ENCODE results near the gene ADAMTS9. TPM values are rescaled to one million over a fixed set of nuclear protein-coding genes. Genes with fewer than 3 reads are reported as not detected.

ADAMTS9 gene
- total and polyA plus RNA-seq, 10 of the 15 experiments (the other 5 are each of a cell fraction or from before 2014, with no cell fraction given), result 0.08 TPM; not detected in 9

DNA sequence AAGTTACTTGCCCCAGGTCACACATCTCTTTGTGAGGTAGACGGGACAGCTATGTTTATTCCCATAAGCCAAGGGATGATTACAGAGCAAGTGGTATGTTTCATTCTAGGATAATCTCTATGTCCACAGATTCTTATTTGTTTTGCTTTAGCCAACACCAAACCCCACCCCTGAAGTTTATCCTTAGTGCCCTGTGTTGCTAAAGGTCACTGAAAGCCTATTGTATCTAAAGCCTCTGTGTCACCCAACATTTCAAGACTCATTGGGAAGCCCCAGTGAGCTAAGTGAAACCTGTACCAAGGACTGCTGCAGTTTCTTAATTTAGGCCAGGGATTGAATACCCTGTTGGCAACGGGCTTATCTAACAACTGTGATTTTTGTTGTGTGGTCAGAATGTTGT, 135.6 kb downstream of the ADAMTS9 start:
- SMC1A ChIA-PET (ENCODE audit: uncharacterized antibody, unreplicated experiment), result interaction anchor here (1.5 kb wide), 1 partner anchor 26 kb away, joined by 4 read pairs; no protein-coding TSS in a partner anchor
- Histone ChIP-seq H3K4me1 (ENCODE audit: control insufficient read depth, insufficient read depth, low read length) (no peaks in the 10 kb centered on the region), H3K9ac (ENCODE audit: control insufficient read depth, insufficient read depth, low read length) (no peak overlapping the region), H3K4me3 (no peak overlapping the region), H3K4me2 (ENCODE audit: control insufficient read depth, insufficient read depth) (no peak overlapping the region), H2AFZ (ENCODE audit: control insufficient read depth, low read depth, low read length) (no peak overlapping the region), H3K27ac (ENCODE audit: control insufficient read depth, insufficient read depth) (no peak overlapping the region), H3K9me3 (replicated peaks; ENCODE audit: control insufficient read depth, insufficient read depth, low read length) (no peaks in the 10 kb centered on the region), H4K20me1 (ENCODE audit: control insufficient read depth, insufficient read depth) (no peaks in the 10 kb centered on the region), H3K27me3 (replicated peaks in 1 of 2; ENCODE audit: control insufficient read depth in 2 of 2, insufficient read depth in 2 of 2, low read length in 1 of 2) (peaks cover 0 to 1% of the 10 kb centered on the region in 2 experiments; a peak in 1 of 4 replicates), H3K36me3 (ENCODE audit: control insufficient read depth in 2 of 2, insufficient read depth in 2 of 2, low read length in 1 of 2) (no peaks in the 10 kb centered on the region), H3K79me2 (ENCODE audit: control insufficient read depth, insufficient read depth, low read length) (no peaks in the 10 kb centered on the region)
- CTCF ChIA-PET, result interaction anchor here (1.3 kb wide), 1 partner anchor 18 kb away, joined by 4 read pairs; no protein-coding TSS in a partner anchor
- peak; percentile 32; the same call in 2 of the 3 replicates for ATAC-seq
- no peak for FAIRE-seq
- RAD21 ChIA-PET (ENCODE audit: unreplicated experiment), result interaction anchor here (1.4 kb wide), 1 partner anchor 18 kb away, joined by 3 read pairs; no protein-coding TSS in a partner anchor
- 0% methylated on average over 2 of the region's 2 CpGs for WGBS (ENCODE audit: insufficient coverage, insufficient replicate concordance, low lambda C conversion rate, missing lambda C conversion rate)
- no TSS peak for BruUV-seq (replicated peaks)
- intact Hi-C loops (cut with micrococcal nuclease; ENCODE audit: unreplicated experiment) (no loop called here), in situ Hi-C loops (cut with MboI) (no loop called here)
- no peak for DNase-seq (ENCODE audit: low read depth, low spot score)
- no peak for TF ChIP-seq IKZF1 (conservative IDR thresholded peaks at IDR 0.05)
- POLR2A ChIA-PET, result no interaction called here

DNA sequence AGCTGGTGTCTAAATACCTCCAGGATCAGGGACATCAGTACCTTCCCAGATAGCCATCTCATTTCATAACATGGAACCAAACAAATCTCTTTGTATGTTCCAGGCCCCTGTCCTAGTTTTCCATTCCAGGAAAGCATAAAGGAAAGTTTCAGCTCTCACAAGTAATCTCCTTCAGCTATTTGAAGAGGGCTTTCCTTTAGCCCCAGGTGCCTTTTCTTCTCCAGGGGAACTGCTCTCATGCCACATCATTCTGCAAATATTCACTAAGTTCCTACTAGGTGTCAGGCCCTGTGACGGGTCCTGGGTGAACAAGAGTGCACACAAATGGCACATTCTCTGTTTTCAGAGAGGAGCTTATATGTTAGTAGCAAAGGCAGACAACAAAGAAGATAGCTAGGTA, 136.1 kb downstream of the ADAMTS9 start:
- ChIA-PET RAD21 (ENCODE audit: unreplicated experiment) (interaction anchor here (1.4 kb wide), 1 partner anchor 17 kb away, joined by 3 read pairs; no protein-coding TSS in a partner anchor), POLR2A (no interaction called here), CTCF (interaction anchor here (1.3 kb wide), 1 partner anchor 17 kb away, joined by 4 read pairs; no protein-coding TSS in a partner anchor), SMC1A (ENCODE audit: uncharacterized antibody, unreplicated experiment) (interaction anchor here (1.5 kb wide), 1 partner anchor 26 kb away, joined by 4 read pairs; no protein-coding TSS in a partner anchor)
- no peaks in the 10 kb centered on the region for H3K36me3 ChIP-seq (ENCODE audit: control insufficient read depth in 2 of 2, insufficient read depth in 2 of 2, low read length in 1 of 2)
- no peaks in the 10 kb centered on the region for H3K9me3 ChIP-seq (replicated peaks; ENCODE audit: control insufficient read depth, insufficient read depth, low read length)
- in situ Hi-C loops (cut with MboI), result no loop called here
- no peaks in the 10 kb centered on the region for H3K79me2 ChIP-seq (ENCODE audit: control insufficient read depth, insufficient read depth, low read length)
- 21% methylated on average over 1 of the region's 1 CpG for WGBS (ENCODE audit: insufficient coverage, insufficient replicate concordance, low lambda C conversion rate, missing lambda C conversion rate)
- no TSS peak for BruUV-seq (replicated peaks)
- DNase-seq (ENCODE audit: low read depth, low spot score), result no peak
- no peak overlapping the region for H3K27ac ChIP-seq (ENCODE audit: control insufficient read depth, insufficient read depth)
- TF ChIP-seq, protein P1, sequence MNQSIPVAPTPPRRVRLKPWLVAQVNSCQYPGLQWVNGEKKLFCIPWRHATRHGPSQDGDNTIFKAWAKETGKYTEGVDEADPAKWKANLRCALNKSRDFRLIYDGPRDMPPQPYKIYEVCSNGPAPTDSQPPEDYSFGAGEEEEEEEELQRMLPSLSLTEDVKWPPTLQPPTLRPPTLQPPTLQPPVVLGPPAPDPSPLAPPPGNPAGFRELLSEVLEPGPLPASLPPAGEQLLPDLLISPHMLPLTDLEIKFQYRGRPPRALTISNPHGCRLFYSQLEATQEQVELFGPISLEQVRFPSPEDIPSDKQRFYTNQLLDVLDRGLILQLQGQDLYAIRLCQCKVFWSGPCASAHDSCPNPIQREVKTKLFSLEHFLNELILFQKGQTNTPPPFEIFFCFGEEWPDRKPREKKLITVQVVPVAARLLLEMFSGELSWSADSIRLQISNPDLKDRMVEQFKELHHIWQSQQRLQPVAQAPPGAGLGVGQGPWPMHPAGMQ (IDR thresholded peaks at IDR 0.05; ENCODE audit: borderline replicate concordance), result no peak
- TF ChIP-seq, protein P2, sequence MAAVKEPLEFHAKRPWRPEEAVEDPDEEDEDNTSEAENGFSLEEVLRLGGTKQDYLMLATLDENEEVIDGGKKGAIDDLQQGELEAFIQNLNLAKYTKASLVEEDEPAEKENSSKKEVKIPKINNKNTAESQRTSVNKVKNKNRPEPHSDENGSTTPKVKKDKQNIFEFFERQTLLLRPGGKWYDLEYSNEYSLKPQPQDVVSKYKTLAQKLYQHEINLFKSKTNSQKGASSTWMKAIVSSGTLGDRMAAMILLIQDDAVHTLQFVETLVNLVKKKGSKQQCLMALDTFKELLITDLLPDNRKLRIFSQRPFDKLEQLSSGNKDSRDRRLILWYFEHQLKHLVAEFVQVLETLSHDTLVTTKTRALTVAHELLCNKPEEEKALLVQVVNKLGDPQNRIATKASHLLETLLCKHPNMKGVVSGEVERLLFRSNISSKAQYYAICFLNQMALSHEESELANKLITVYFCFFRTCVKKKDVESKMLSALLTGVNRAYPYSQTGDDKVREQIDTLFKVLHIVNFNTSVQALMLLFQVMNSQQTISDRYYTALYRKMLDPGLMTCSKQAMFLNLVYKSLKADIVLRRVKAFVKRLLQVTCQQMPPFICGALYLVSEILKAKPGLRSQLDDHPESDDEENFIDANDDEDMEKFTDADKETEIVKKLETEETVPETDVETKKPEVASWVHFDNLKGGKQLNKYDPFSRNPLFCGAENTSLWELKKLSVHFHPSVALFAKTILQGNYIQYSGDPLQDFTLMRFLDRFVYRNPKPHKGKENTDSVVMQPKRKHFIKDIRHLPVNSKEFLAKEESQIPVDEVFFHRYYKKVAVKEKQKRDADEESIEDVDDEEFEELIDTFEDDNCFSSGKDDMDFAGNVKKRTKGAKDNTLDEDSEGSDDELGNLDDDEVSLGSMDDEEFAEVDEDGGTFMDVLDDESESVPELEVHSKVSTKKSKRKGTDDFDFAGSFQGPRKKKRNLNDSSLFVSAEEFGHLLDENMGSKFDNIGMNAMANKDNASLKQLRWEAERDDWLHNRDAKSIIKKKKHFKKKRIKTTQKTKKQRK (IDR thresholded peaks at IDR 0.05; ENCODE audit: low read depth, low read length), result no peak
- no peak for TF ChIP-seq ESRRA (IDR thresholded peaks at IDR 0.05; ENCODE audit: low read length)
- TF ChIP-seq SREBF2 (IDR thresholded peaks at IDR 0.05; ENCODE audit: low read length), result no peak
- no peaks in the 10 kb centered on the region for H4K20me1 ChIP-seq (ENCODE audit: control insufficient read depth, insufficient read depth)
- intact Hi-C loops (cut with micrococcal nuclease; ENCODE audit: unreplicated experiment), result no loop called here
- H2AFZ ChIP-seq (ENCODE audit: control insufficient read depth, low read depth, low read length), result no peak overlapping the region
- no peaks in the 10 kb centered on the region for H3K4me1 ChIP-seq (ENCODE audit: control insufficient read depth, insufficient read depth, low read length)
- no peak overlapping the region for H3K4me3 ChIP-seq
- H3K4me2 ChIP-seq (ENCODE audit: control insufficient read depth, insufficient read depth), result no peak overlapping the region
- H3K9ac ChIP-seq (ENCODE audit: control insufficient read depth, insufficient read depth, low read length), result no peak overlapping the region
- no peak for ATAC-seq
- FAIRE-seq, result no peak
- H3K27me3 ChIP-seq (replicated peaks in 1 of 2; ENCODE audit: control insufficient read depth in 2 of 2, insufficient read depth in 2 of 2, low read length in 1 of 2), result peaks cover 0 to 1% of the 10 kb centered on the region in 2 experiments; a peak in 1 of 4 replicates
